C1 segment of cervical spinal cord (tissue), 14 donors: ENCODE measurements around the gene NACC2.
"Not testable (repeated sequence)": the region's sequence is repeated elsewhere in the genome, so short reads cannot be mapped to it uniquely, and the experiment has no call there.

ENCODE experiments used
- DNase-seq, 14 donors: peaks; one replicate each; lab custom pipeline; 2025; lab: John Stamatoyannopoulos, UW

Gene NACC2

GRCh38 chr9:136111910-136112309, 16.8 kb upstream of the NACC2 start:
- DNase-seq: no peak

GRCh38 chr9:136111190-136111589, 16.1 kb upstream of the NACC2 start:
- no peak for DNase-seq

GRCh38 chr9:136110082-136111061, 15.3 kb upstream of the NACC2 start:
- DNase-seq: peak in 2 of 14 donors; percentile 29 to 48

- peak in 13 of 14 donors; percentile 55 to 98 (median 87) for DNase-seq
These were observed 14.4 kb upstream of the NACC2 start for GRCh38 chr9:136109351-136110081.

GRCh38 chr9:136108648-136109266, 13.7 kb upstream of the NACC2 start:
- DNase-seq: no peak

GRCh38 chr9:136107953-136108647, 13.0 kb upstream of the NACC2 start:
- DNase-seq: no peak

GRCh38 chr9:136107155-136107952, 12.3 kb upstream of the NACC2 start:
- DNase-seq: no peak

- DNase-seq: peak in 3 of 14 donors; percentile 36 to 42 (median 38)
These were observed 10.5 kb upstream of the NACC2 start for GRCh38 chr9:136105398-136106135.

GRCh38 chr9:136104916-136105315, 9.8 kb upstream of the NACC2 start:
- DNase-seq: no peak

GRCh38 chr9:136104488-136104800, 9.4 kb upstream of the NACC2 start:
- no peak for DNase-seq

GRCh38 chr9:136103651-136104487, 8.8 kb upstream of the NACC2 start:
- DNase-seq: no peak

GRCh38 chr9:136101615-136102074, 6.6 kb upstream of the NACC2 start:
- DNase-seq: not testable (repeated sequence)

GRCh38 chr9:136100700-136101614, 5.9 kb upstream of the NACC2 start:
- DNase-seq: no peak

GRCh38 chr9:136099542-136099941, 4.5 kb upstream of the NACC2 start:
- DNase-seq: no peak

- no peak for DNase-seq
These were observed 3.8 kb upstream of the NACC2 start for GRCh38 chr9:136098844-136099243.

- DNase-seq: no peak
These were observed 3.1 kb upstream of the NACC2 start for GRCh38 chr9:136098210-136098609.

- no peak for DNase-seq
These were observed 1.5 kb upstream of the NACC2 start for GRCh38 chr9:136096505-136097001.
